Activated CD8-positive, alpha-beta memory T cell treated with anti-CD3 and anti-CD28 coated beads, Interleukin-2, amount 50 U/mL, for 24 hours (primary cell): ENCODE data around the gene STX8.
"Not testable (repeated sequence)": the region's sequence is repeated elsewhere in the genome, so short reads cannot be mapped to it uniquely, and the experiment has no call there.

Experiments used
- DNase-seq: peaks from one replicate; pipeline ENCODE4 v3.0.0-alpha.2; 2020; ENCODE audit errors: extremely low read depth

STX8 gene

DNA sequence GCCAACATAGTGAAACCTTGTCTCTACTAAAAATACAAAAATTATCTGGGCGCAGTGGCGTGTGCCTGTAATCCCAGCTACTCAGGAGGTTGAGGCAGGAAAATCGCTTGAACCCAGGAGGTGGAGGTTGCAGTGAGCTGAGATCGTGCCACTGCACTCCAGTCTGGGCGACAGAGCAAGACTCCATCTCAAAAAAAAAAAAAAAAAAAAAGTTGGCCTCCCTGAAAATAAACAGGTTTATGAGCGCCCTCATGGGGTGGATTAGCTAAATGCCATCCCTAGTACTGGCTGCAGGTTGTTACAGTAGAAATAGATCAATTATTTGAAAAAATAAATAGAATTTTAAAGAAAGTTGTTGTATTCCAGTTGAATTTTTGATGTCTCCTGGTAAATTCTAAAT is 20.9 kb downstream of the STX8 start:
- DNase-seq, result not testable (repeated sequence)

DNA sequence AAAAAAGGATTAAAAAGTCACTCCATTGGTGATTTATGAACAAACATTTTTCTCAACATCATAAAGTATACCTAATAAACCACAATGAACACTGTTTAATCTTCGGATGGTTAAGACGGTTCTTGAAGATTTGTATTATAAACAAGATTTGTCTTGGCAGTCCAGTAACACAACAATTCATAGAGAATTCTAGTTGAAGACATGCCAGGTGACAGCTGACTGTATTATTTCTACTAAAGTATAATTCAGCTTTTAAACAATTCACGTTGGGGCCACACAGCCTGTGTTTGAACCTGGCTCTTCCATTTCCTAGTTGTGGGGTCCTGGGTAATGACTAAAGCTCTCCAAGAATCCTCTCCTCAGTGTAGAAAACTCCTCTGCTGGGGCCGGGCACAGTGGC is 22.0 kb downstream of the STX8 start:
- DNase-seq, result no peak

DNA sequence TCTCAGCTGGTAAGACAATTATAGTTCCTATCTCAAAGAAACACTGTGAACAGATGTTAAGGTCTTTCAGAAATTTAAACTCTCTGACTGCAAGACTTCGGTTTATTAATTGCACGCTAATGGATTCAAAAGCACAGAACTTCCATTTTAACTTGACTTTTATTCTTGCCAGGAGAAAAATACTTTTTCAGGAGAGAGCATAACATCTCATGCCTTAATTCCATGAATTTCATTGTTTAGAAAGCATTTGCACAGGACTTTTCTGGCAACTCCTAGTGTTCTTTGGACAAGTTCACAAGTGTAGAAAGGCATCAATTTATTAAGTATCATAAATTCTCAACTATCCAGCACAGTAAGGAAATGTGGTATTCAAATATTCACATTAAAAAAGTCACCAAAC is 22.4 kb downstream of the STX8 start:
- no peak for DNase-seq

- DNase-seq, result no peak
Observed at GRCh38 chr17:9549215-9549614, 26.4 kb downstream of the STX8 start.

DNA sequence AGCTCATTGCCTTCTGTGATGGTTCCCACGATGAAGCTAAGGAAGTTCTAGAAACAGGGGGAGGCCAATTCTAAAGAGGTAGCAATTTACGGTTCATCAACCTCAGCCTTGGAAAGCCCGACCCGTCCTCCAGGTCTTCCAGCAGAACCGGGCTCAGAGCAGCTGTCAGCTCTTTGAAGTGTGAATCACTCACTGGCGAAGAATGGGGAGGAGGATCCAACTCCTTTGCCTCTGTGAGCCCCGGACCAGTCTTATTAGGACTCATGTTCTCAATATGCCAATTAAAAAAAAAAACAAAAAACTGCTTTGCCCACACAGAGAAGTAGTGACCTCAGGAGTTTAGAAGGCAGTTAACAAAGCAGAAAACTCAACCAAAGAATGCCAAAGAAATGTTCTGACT is 31.4 kb downstream of the STX8 start:
- DNase-seq, result no peak

GRCh38 chr17:9541718-9542117 is 33.9 kb downstream of the STX8 start:
- no peak for DNase-seq

DNA sequence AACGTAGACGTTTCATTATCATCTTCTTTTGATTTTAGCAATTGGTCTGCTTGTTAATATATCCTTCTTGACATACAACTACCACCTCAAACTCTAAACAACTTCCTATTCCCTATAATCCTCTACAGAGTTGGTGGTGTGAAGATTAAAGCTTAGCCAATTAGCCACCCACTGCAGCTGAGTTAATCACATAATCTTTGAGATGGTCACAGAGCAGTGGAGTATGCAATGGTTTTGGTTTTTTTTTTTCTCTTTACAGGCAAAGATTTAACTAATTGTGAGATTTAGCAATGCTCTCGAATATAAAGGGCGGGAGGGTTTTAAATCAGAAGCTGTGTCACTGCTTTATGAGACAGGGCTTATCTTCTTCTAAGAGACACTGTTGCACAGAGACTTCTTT is 37.0 kb downstream of the STX8 start:
- DNase-seq, result no peak

GRCh38 chr17:9537177-9537776 is 38.3 kb downstream of the STX8 start:
- DNase-seq, result no peak

DNA sequence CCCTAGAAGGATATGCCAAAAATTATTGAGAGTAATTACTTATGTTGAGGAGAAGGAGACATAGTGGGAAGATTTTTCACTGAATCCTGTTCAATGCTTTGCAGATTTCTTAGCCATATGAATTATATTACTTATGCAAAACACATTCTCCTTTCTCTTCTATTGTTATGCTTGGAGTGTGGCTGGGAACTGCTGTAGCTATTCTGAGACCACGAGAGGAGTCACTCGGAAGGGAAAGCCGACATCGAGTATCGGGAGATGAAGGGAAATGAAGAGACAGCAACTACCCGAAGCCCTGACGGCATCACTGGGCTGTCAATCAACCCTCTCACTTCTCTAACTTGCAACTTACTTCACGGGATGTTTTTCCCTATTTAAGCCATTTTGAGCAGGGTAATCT is 39.6 kb downstream of the STX8 start:
- no peak for DNase-seq

- no peak for DNase-seq
Observed at GRCh38 chr17:9533441-9533840, 42.2 kb downstream of the STX8 start.

GRCh38 chr17:9532715-9533114 is 42.9 kb downstream of the STX8 start:
- DNase-seq, result no peak

GRCh38 chr17:9531034-9531433 is 44.6 kb downstream of the STX8 start:
- DNase-seq, result no peak

DNA sequence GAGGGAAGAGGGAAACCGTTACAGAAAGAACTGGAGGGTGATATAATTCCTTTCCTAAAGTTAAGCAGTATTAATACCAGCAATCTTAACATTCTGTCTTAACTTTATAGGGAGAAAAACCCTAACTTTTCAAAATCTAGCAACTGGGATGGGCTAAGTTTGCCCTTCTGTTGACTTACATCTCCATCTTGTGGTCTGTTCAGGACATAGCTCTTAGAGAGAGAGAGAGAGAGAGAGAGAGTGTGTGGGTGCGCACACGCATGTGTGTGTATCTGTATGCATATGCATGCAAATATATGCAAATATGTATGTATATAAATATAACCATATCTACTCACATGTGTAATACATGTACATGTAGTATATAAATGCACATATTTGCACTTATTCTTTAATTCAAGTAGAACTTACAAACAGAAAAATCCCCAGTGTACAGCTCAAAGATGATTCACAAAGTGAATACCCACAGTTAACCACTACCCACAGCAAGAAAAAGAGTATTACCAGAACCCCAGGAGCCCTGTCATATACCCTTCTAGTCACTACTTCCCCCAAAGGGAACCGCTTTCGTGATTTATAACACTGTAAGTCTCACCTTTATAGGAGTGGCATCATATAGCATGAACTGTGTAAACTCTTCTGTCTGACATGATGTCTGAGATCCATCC is 46.5 kb downstream of the STX8 start:
- DNase-seq, result no peak

DNA sequence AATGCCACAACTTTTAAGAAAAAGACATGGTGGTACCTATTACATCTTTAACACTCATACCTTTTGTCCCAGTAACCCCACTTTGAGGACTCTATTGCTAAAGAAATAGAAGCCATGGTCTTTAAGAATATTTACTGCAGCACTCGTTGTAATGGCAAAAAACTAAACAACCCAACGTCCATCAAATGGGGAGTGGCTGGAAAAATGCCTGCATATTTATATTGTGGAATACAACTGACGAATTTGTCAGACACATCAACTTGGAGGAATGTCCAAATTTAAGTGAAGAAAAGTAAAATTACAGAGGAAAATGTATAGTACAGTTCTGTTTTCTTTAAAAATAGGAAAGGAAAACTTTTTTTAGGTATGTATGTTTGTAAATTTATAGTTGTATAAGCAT is 47.8 kb downstream of the STX8 start:
- no peak for DNase-seq

- DNase-seq, result no peak
Observed at GRCh38 chr17:9522074-9522473, 53.5 kb downstream of the STX8 start.

DNA sequence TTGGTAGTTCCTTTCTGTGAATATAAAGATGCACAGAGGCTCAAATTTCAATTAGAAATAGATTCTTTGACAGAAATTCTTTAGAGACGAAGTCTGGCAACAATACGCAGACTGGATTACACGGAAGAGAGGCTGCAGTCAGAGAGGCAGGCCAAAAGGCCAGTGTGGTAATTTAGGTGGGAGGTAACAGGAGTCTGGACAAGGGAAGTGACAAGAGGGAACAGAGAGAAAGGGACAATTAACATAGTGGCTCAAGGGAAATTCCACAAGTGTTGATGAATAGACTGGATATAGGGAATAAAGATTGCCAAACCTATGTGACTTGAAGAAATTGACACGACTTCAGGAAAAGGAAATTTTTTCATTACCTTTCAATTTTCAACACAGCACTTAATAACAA is 54.6 kb downstream of the STX8 start:
- no peak for DNase-seq

GRCh38 chr17:9520649-9521048 is 55.0 kb downstream of the STX8 start:
- no peak for DNase-seq

DNA sequence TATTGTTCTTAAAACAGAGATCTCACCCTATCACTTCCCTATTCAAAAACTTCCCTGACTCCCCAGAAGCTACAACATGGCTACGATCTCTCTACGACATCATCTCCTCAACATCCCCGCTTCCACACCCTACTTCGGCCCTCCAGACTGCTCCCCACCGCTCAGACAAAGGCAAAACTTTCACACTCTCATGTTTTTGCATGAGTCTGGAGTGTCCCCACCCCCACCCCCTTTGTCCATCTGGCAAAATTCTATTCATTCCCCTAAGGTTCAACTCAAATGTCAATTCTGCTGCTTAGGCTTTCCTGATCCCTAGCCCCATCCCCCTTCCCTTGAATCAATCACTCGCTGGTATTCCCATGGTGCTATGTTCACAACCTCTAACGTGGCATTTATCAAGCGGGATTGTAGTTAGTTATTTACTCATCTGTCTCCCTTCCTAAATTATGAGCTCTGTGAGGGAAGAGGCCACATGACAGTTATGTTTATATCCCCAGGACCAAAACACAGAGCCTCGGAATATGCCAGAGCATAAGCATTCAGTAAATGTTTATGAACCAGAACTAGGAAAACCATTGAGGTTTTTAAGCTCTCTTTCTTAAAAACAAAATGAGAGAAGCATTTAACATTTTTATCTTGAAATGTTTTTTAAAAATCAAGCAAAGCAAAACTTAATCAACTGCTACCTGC is 55.9 kb downstream of the STX8 start:
- no peak for DNase-seq

GRCh38 chr17:9517396-9517795 is 58.2 kb downstream of the STX8 start:
- DNase-seq, result no peak

DNA sequence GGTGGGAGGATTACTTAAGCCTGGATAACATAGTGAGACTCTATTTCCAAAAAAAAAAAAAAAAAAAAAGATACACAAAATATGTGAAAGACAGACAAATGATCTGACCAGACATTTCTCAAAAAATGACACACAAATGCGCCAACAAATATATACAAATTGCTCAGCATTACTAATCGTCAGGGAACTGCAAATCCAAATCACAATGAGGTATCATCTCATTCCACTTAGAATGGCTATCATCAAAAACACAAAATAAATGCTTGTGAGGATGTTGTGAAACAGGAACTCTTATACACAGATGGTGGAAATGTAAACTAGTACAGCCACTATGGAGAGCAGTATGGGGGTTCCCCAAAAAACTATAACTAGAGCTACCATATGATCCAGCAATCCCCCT is 62.4 kb downstream of the STX8 start:
- DNase-seq, result no peak

DNA sequence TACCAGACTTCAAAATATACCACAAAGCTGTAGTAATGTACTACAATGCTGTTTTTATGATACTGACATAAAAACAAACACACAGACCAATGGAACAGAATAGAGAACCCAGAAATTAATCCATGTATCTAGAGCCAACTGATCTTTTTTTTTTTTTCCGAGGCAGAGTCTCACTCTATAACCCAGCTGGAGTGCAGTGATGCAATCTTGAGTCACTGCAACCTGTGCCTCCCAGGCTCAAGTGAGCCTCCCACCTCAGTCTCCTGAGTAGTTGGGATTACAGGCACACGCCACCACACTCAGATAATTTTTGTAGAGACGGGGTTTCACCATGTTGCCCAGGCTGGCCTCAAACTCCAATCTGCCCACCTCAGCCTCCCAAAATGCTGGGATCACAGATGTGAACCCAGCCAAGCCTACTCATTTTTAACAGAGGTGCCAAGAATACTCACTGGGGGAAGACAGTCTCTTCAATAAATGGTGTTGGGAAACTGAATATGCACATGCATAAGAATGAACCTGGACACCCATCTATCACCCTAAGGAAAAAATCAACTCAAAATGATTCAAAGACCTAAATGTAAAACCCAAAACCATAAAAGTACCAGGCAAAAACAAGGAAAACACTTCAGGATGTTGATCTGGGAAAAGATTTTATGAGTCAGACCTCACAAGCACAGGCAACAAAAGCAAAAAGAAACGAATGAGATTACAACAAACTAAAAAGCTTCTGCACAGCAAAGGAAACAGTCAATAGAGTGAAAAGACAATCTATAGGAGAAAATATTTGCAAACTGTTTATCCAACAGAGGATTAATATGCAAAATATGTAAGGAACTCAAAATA is 63.1 kb downstream of the STX8 start:
- no peak for DNase-seq

- no peak for DNase-seq
Observed at GRCh38 chr17:9509236-9509816, 66.3 kb downstream of the STX8 start.
